Osteoblast (primary cell): ENCODE measurements around the gene KBTBD13. TPM values are rescaled to one million over a fixed set of nuclear protein-coding genes. Genes with fewer than 3 reads are reported as not detected.

Source experiments
- DNase-seq: peaks from one replicate; pipeline ENCODE4 v3.0.0; 2011; ENCODE audit warnings: low spot score, mixed read lengths; ENCODE audit not compliant: insufficient read length; ENCODE audit errors: missing footprints
- H2AFZ ChIP-seq: 2 replicates; pipeline ENCODE4 v1.6.0; 2011; ENCODE audit warnings: mild to moderate bottlenecking, low read length
- H3K27ac ChIP-seq: 2 replicates; pipeline ENCODE4 v1.5.1; 2011; ENCODE audit warnings: mild to moderate bottlenecking, low read depth, low read length, moderate library complexity
- H3K27me3 ChIP-seq: 2 replicates; pipeline ENCODE4 v1.6.0; 2012; ENCODE audit warnings: mild to moderate bottlenecking, control low read depth, inconsistent platforms, low read length, moderate library complexity; ENCODE audit not compliant: insufficient read depth
- H3K36me3 ChIP-seq: 2 replicates; pipeline ENCODE4 v1.5.1; 2011; ENCODE audit warnings: mild to moderate bottlenecking, low read length, control low read depth, moderate library complexity; ENCODE audit not compliant: insufficient read depth
- H3K4me1 ChIP-seq: 2 replicates; pipeline ENCODE4 v1.5.1; 2011; ENCODE audit warnings: mild to moderate bottlenecking, low read length, control low read depth, moderate library complexity; ENCODE audit not compliant: insufficient read depth
- H3K4me2 ChIP-seq: 2 replicates; pipeline ENCODE4 v1.6.0; 2011; ENCODE audit warnings: mild to moderate bottlenecking, low read length; ENCODE audit not compliant: insufficient read depth
- H3K4me3 ChIP-seq: fragments of 200-600 bp; sonication (generic); 3 replicates; pipeline ENCODE4 v1.5.1; 2012; ENCODE audit warnings: mild to moderate bottlenecking, low read length, inconsistent platforms; ENCODE audit not compliant: insufficient read depth
- H3K79me2 ChIP-seq: 2 replicates; pipeline ENCODE4 v1.6.0; 2012; ENCODE audit warnings: mild to moderate bottlenecking, low read length, control low read depth, inconsistent platforms; ENCODE audit not compliant: insufficient read depth
- H3K9me3 ChIP-seq: 2 replicates; pipeline ENCODE4 v1.5.1; 2011; ENCODE audit warnings: low read depth, low read length, control low read depth
- H4K20me1 ChIP-seq: 2 replicates; pipeline ENCODE4 v1.6.0; 2012; ENCODE audit warnings: mild to moderate bottlenecking, low read length, control low read depth; ENCODE audit not compliant: insufficient read depth
- CTCF ChIP-seq: IDR thresholded peaks from 2 replicates; pipeline ENCODE4 v1.5.1; 2011; ENCODE audit warnings: mild to moderate bottlenecking, low read depth, low read length, moderate library complexity; ENCODE audit errors: extremely low read depth
- total RNA-seq: library from RNA; depleted of rRNA; stranded (reverse); fragments of >200 nt; gene quantifications from 2 replicates; pipeline ENCODE4 v1.2.3, GENCODE V29; 2012

The KBTBD13 gene
- total RNA-seq, 1 donor, result not detected

DNA sequence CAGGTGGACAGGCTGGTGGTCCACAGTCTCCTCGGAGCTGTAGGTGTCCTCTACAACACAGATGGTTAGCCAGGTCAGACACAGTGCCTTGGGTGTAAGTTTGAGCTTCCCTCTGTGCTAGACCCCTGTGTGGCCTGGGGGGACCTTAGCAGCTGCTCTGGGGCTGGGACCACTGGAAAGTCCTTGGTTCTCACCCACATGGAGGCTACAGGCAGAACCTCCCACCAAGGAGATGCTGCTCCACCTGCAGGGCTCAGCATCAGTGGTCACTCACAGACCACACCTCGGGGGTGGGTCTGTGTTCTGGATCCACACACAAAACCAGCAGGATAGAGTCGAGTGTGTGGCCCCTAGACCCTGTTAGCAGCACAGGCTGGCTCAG, 17.2 kb upstream of the KBTBD13 start:
- no peak for TF ChIP-seq CTCF
- no peak for DNase-seq

GRCh38 chr15:65059931-65060596, 16.5 kb upstream of the KBTBD13 start:
- DNase-seq, result no peak
- H3K4me1 ChIP-seq, result peaks cover 4% of the 10 kb centered on the region
- no peak for TF ChIP-seq CTCF

More for the DNA sequence above, 17.2 kb upstream of the KBTBD13 start:
- Histone ChIP-seq H3K27me3 (peaks cover 22% of the 10 kb centered on the region), H3K79me2 (no peaks in the 10 kb centered on the region), H3K36me3 (no peaks in the 10 kb centered on the region), H3K4me2 (no peak overlapping the region), H4K20me1 (no peaks in the 10 kb centered on the region), H3K4me1 (peaks cover 4% of the 10 kb centered on the region), H3K27ac (no peak overlapping the region), H3K9me3 (no peaks in the 10 kb centered on the region), H3K4me3 (no peak overlapping the region), H2AFZ (no peak overlapping the region)

DNA sequence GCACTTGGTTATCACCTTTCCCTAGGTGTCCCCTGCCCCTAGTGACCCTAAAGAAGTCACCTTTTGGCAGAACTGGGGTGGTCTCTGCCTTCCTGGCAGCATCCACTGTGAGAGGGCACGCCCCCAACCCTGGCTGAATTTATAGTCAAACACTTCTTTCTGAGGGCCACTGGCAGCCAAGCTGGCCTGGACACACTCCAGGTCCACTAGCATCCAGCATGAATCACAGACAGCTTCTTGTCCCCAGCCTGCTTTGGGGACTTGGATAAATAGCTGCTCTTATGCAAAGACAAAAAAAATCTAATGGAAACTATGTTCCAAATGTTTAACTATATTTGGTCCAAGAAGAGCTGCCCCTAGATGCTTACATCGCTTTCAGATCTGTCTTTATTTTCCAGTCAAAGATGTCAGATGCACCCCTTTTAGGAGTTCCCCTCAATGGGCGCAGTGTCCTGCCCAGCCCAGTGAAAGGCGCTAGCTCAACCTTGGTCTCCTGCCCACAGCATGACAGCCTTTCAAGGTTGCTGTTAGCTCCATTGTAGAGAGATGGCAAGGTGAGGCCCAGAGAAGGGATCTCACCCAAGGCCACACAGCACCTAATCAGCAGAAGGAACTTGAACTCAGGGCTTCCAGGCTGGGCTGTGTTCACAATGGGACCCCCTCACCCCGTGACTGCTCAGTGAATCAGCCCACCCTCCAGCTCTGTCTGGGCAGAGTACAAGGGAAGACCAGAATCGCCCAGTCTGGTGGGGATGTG, 15.7 kb upstream of the KBTBD13 start:
- Histone ChIP-seq H2AFZ (no peak overlapping the region), H3K79me2 (no peaks in the 10 kb centered on the region), H3K27ac (no peak overlapping the region), H3K4me1 (no peaks in the 10 kb centered on the region), H3K4me3 (no peak overlapping the region), H3K9me3 (no peaks in the 10 kb centered on the region), H3K27me3 (peaks cover 33% of the 10 kb centered on the region), H3K36me3 (no peaks in the 10 kb centered on the region), H4K20me1 (no peaks in the 10 kb centered on the region), H3K4me2 (no peak overlapping the region)
- TF ChIP-seq CTCF, result no peak
- no peak for DNase-seq

More at GRCh38 chr15:65059931-65060596, 16.5 kb upstream of the KBTBD13 start:
- H3K27me3 ChIP-seq, result peaks cover 25% of the 10 kb centered on the region
- H3K4me2 ChIP-seq, result no peak overlapping the region
- H2AFZ ChIP-seq, result no peak overlapping the region
- H3K36me3 ChIP-seq, result no peaks in the 10 kb centered on the region
- no peak overlapping the region for H3K4me3 ChIP-seq
- no peak overlapping the region for H3K27ac ChIP-seq
- no peaks in the 10 kb centered on the region for H4K20me1 ChIP-seq
- no peaks in the 10 kb centered on the region for H3K9me3 ChIP-seq
- no peaks in the 10 kb centered on the region for H3K79me2 ChIP-seq

DNA sequence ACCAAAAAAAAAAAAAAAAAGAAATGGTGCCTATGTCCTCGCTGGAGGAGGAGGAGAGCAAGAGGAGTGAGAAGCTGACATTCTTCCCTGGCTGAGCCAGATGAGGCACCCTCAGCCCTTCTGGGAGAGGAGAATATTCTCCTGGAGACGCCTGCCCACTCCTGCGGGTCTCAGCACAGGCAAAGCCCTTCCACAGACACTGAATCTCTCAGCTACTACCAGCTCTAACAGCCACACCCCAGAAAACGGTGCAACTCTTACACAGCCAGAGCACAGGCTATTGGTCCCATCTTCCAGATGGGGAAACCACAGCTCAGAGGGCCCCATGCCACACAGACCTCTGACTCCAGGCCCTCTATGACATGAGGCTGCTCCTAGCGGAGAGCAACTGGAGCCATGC, 14.5 kb upstream of the KBTBD13 start:
- DNase-seq, result no peak
- no peaks in the 10 kb centered on the region for H3K4me1 ChIP-seq

More for the DNA sequence above, 14.5 kb upstream of the KBTBD13 start:
- peaks cover 45% of the 10 kb centered on the region for H3K27me3 ChIP-seq
- TF ChIP-seq CTCF, result no peak
- H3K36me3 ChIP-seq, result no peaks in the 10 kb centered on the region
- no peaks in the 10 kb centered on the region for H3K79me2 ChIP-seq
- H4K20me1 ChIP-seq, result no peaks in the 10 kb centered on the region
- no peaks in the 10 kb centered on the region for H3K9me3 ChIP-seq
- no peak overlapping the region for H2AFZ ChIP-seq
- no peak overlapping the region for H3K4me2 ChIP-seq
- no peak overlapping the region for H3K27ac ChIP-seq
- H3K4me3 ChIP-seq, result no peak overlapping the region
